ENCODE results near the gene HBS1L. TPM values are rescaled to one million over a fixed set of nuclear protein-coding genes. Genes with fewer than 3 reads are reported as not detected.

The HBS1L gene
- total and polyA plus RNA-seq, 2 of the 4 experiments (the other 2 are of a cell fraction), result 45.1 to 120 TPM

DNA sequence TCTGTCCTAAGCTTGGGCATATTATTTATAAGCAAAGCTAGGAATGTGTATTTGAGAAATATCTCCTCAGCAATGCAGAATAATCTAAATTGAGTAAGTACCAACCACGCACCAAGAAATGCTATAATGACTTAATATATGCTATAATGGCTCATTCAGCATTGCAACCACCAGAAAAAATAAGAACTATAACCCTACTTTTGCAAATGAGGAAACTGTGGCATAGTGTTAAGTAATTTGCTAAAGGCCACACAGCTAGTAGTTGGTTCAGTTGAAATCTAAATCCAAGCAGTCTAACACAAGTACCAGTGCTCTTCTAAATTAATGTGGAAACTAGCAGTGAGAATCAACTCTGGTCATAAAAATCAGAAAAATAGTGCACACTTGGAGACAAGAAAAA, 35.7 kb downstream of the HBS1L start:
- no CpG with 5 or more reads among the region's 1 CpG for WGBS, 2 experiments (ENCODE audit: extremely low coverage in 2 of 2, insufficient read length in 1 of 2)
- H3K14ac ChIP-seq (replicated peaks; ENCODE audit: low read depth, low read length), result no peak overlapping the region
- H3K4me3 ChIP-seq (ENCODE audit: insufficient read depth, low read depth, low read length), result no peak overlapping the region
- H4K20me1 ChIP-seq (ENCODE audit: insufficient read depth, low read length), result no peaks in the 10 kb centered on the region
- no peak overlapping the region for H4K8ac ChIP-seq (ENCODE audit: low read depth in 2 of 2, low read length in 2 of 2)
- intact Hi-C loops (cut with micrococcal nuclease), result no loop called here
- no peak overlapping the region for H2AK5ac ChIP-seq (ENCODE audit: low read depth, low read length)
- peaks cover 3% of the 10 kb centered on the region; the same call in 1 of the 2 replicates for H3K4me1 ChIP-seq (ENCODE audit: control insufficient read depth, insufficient read depth, low read length)
- CTCF ChIA-PET, result no interaction called here
- H4K91ac ChIP-seq (ENCODE audit: insufficient read depth, low read depth, low read length), result no peak overlapping the region
- no peak overlapping the region for H2BK20ac ChIP-seq (ENCODE audit: low read depth, low read length)
- no peak for DNase-seq
- no peaks in the 10 kb centered on the region for H3K27me3 ChIP-seq (ENCODE audit: control insufficient read depth, insufficient read depth, low read length)
- H3K36me3 ChIP-seq (ENCODE audit: control insufficient read depth, insufficient read depth, low read length), result no peaks in the 10 kb centered on the region
- H2AFZ ChIP-seq (replicated peaks; ENCODE audit: low read length, poor library complexity), result no peak overlapping the region
- H3K4ac ChIP-seq (ENCODE audit: low read depth, low read length), result no peak overlapping the region
- H3K27ac ChIP-seq (ENCODE audit: insufficient read depth, low read length), result no peak overlapping the region
- no peak overlapping the region for H3K56ac ChIP-seq (ENCODE audit: extremely low read depth, insufficient read depth, low read length)
- no peaks in the 10 kb centered on the region for H3K9me3 ChIP-seq (ENCODE audit: control insufficient read depth, insufficient read depth, low read length)
- H3K4me2 ChIP-seq (ENCODE audit: low read depth, low read length), result no peak overlapping the region
- dilution Hi-C loops (cut with HindIII; ENCODE audit: low sequenced_read_pairs, unreplicated experiment), result no loop called here
- no peak overlapping the region for H2BK5ac ChIP-seq (ENCODE audit: low read depth, low read length, poor library complexity, severe bottlenecking)
- no TSS peak for BruUV-seq (replicated peaks)
- no peak overlapping the region for H2BK120ac ChIP-seq (ENCODE audit: low read depth, low read length)
- POLR2A ChIA-PET (ENCODE audit: unreplicated experiment), result no interaction called here
- no peak overlapping the region for H2AK9ac ChIP-seq (replicated peaks; ENCODE audit: low read depth, low read length, poor library complexity)
- H3K9ac ChIP-seq (ENCODE audit: low read depth, low read length), result no peak overlapping the region
- no peak overlapping the region for H4K5ac ChIP-seq (ENCODE audit: low read depth, low read length)
- H3K79me1 ChIP-seq (ENCODE audit: low read depth in 1 of 2, low read length in 2 of 2), result peaks cover 2 to 24% of the 10 kb centered on the region in 2 experiments; a peak in 3 of 4 replicates
- no peaks in the 10 kb centered on the region; the same call in 1 of the 2 replicates for H3K9me1 ChIP-seq (ENCODE audit: insufficient read depth, low read length)
- H2BK15ac ChIP-seq (ENCODE audit: low read depth, low read length), result no peak overlapping the region
- TF ChIP-seq, protein P1, sequence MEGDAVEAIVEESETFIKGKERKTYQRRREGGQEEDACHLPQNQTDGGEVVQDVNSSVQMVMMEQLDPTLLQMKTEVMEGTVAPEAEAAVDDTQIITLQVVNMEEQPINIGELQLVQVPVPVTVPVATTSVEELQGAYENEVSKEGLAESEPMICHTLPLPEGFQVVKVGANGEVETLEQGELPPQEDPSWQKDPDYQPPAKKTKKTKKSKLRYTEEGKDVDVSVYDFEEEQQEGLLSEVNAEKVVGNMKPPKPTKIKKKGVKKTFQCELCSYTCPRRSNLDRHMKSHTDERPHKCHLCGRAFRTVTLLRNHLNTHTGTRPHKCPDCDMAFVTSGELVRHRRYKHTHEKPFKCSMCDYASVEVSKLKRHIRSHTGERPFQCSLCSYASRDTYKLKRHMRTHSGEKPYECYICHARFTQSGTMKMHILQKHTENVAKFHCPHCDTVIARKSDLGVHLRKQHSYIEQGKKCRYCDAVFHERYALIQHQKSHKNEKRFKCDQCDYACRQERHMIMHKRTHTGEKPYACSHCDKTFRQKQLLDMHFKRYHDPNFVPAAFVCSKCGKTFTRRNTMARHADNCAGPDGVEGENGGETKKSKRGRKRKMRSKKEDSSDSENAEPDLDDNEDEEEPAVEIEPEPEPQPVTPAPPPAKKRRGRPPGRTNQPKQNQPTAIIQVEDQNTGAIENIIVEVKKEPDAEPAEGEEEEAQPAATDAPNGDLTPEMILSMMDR (conservative IDR thresholded peaks at IDR 0.05; ENCODE audit: low read depth, low read length), result no peak
- TF ChIP-seq MXI1 (IDR thresholded peaks at IDR 0.05; ENCODE audit: borderline replicate concordance, low read depth, low read length) (no peak), RFX5 (IDR thresholded peaks at IDR 0.05; ENCODE audit: low read depth, low read length) (no peak), MAFK (IDR thresholded peaks at IDR 0.05; ENCODE audit: low read depth, low read length) (no peak)
- TF ChIP-seq, protein P2, sequence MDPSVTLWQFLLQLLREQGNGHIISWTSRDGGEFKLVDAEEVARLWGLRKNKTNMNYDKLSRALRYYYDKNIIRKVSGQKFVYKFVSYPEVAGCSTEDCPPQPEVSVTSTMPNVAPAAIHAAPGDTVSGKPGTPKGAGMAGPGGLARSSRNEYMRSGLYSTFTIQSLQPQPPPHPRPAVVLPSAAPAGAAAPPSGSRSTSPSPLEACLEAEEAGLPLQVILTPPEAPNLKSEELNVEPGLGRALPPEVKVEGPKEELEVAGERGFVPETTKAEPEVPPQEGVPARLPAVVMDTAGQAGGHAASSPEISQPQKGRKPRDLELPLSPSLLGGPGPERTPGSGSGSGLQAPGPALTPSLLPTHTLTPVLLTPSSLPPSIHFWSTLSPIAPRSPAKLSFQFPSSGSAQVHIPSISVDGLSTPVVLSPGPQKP (IDR thresholded peaks at IDR 0.05; ENCODE audit: borderline replicate concordance, low read depth, low read length), result no peak
- TF ChIP-seq, protein P3, sequence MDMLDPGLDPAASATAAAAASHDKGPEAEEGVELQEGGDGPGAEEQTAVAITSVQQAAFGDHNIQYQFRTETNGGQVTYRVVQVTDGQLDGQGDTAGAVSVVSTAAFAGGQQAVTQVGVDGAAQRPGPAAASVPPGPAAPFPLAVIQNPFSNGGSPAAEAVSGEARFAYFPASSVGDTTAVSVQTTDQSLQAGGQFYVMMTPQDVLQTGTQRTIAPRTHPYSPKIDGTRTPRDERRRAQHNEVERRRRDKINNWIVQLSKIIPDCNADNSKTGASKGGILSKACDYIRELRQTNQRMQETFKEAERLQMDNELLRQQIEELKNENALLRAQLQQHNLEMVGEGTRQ (IDR thresholded peaks at IDR 0.05; ENCODE audit: low read depth, low read length), result no peak
- no peak overlapping the region for H3K23ac ChIP-seq (ENCODE audit: low read depth, low read length)
- ATAC-seq (ENCODE audit: low read depth), result no peak
- in situ Hi-C loops (cut with MboI; ENCODE audit: low sequenced_read_pairs), result no loop called here
- no peak overlapping the region for H3K18ac ChIP-seq (ENCODE audit: low read depth, low read length)

Data from IMR-90 (cell line).